H1 (cell line): ENCODE data around the gene FAM3B. TPM values are rescaled to one million over a fixed set of nuclear protein-coding genes. Genes with fewer than 3 reads are reported as not detected.

Experiments
- CTCF ChIA-PET: fragments of 300-600 bp; sonication (Branson Sonifier 250); formaldehyde crosslinking; loops from one replicate; lab custom pipeline; 2021; ENCODE audit not compliant: partially characterized antibody; lab: Charles Lee
- POLR2A ChIA-PET: fragments of 300-600 bp; sonication (Branson Sonifier 250); formaldehyde crosslinking; loops from one replicate; lab custom pipeline; 2021; ENCODE audit warnings: inconsistent platforms; ENCODE audit not compliant: partially characterized antibody; lab: Charles Lee
- DNase-seq, 2 experiments: peaks; one replicate each; pipeline versions ENCODE4 v3.0.0 to v3.0.0-alpha.2; 2010 to 2022; ENCODE audit warnings: low spot score in 2 of 2, low read depth in 1 of 2, mixed read lengths in 1 of 2
- FAIRE-seq: peaks from 2 replicates; lab custom pipeline; 2011; peaks lifted over from hg19 to GRCh38; lab: Jason Lieb, UNC
- H2AFZ ChIP-seq: 2 replicates; pipeline ENCODE4 v1.8.1; 2012; ENCODE audit warnings: low read length, inconsistent platforms
- H2AK5ac ChIP-seq: 2 replicates; pipeline ENCODE4 v1.6.1; 2013; ENCODE audit warnings: low read depth, low read length
- H2BK120ac ChIP-seq: replicated peaks from 2 replicates; pipeline ENCODE3; 2013; ENCODE audit warnings: low read depth, low read length, inconsistent platforms
- H2BK12ac ChIP-seq: 2 replicates; pipeline ENCODE4 v1.6.1; 2013; ENCODE audit warnings: low read depth, low read length
- H2BK15ac ChIP-seq: 2 replicates; pipeline ENCODE4 v1.6.1; 2013; ENCODE audit warnings: low read length
- H2BK20ac ChIP-seq: 2 replicates; pipeline ENCODE4 v1.6.1; 2013; ENCODE audit warnings: low read length
- H2BK5ac ChIP-seq: 2 replicates; pipeline ENCODE4 v1.6.1; 2013; ENCODE audit warnings: low read depth, low read length
- H3K14ac ChIP-seq: 2 replicates; pipeline ENCODE4 v1.6.1; 2013; ENCODE audit warnings: inconsistent platforms; ENCODE audit not compliant: insufficient read length
- H3K18ac ChIP-seq: 2 replicates; pipeline ENCODE4 v1.6.1; 2013; ENCODE audit warnings: low read length; ENCODE audit errors: extremely low read depth
- H3K23ac ChIP-seq: 2 replicates; pipeline ENCODE4 v1.6.1; 2013; ENCODE audit warnings: inconsistent platforms; ENCODE audit not compliant: insufficient read length
- H3K23me2 ChIP-seq: 2 replicates; pipeline ENCODE4 v1.6.1; 2013; ENCODE audit warnings: low read depth, low read length
- H3K27ac ChIP-seq: 2 replicates; pipeline ENCODE4 v1.6.1; 2011; ENCODE audit warnings: low read depth, low read length, inconsistent platforms
- H3K27me3 ChIP-seq, 4 experiments: replicated peaks in 1 of 4; 1 replicate in 1 of 4; 2 replicates in 3 of 4; pipeline versions ENCODE4 v1.6.1 to v1.8.1; 2011 to 2013; ENCODE audit warnings: low read length in 3 of 4, mild to moderate bottlenecking in 3 of 4, inconsistent platforms in 2 of 4, mixed read lengths in 2 of 4, moderate library complexity in 1 of 4; ENCODE audit not compliant: control insufficient read depth in 3 of 4, insufficient read depth in 3 of 4; ENCODE audit errors: extremely low read depth in 1 of 4
- H3K36me3 ChIP-seq, 4 experiments: 2 replicates each; pipeline versions ENCODE4 v1.6.1 to v1.8.1; 2011 to 2013; ENCODE audit warnings: mild to moderate bottlenecking in 4 of 4, low read length in 3 of 4, moderate library complexity in 2 of 4, control low read depth in 1 of 4, inconsistent platforms in 1 of 4; ENCODE audit not compliant: insufficient read depth in 4 of 4, control insufficient read depth in 2 of 4
- H3K4ac ChIP-seq: replicated peaks from 2 replicates; pipeline ENCODE3; 2013; ENCODE audit warnings: low read length, low read depth, mixed read lengths, inconsistent platforms; ENCODE audit not compliant: insufficient read length
- H3K4me1 ChIP-seq, 4 experiments: replicated peaks in 1 of 4; 1 replicate in 1 of 4; 2 replicates in 3 of 4; pipeline versions ENCODE4 v1.6.1 to v1.8.1; 2011 to 2013; ENCODE audit warnings: low read length in 3 of 4, inconsistent platforms in 2 of 4, mixed read lengths in 1 of 4; ENCODE audit not compliant: insufficient read depth in 4 of 4, control insufficient read depth in 3 of 4
- H3K4me2 ChIP-seq, 2 experiments: 2 replicates each; pipeline versions ENCODE4 v1.6.1 to v1.8.1; 2011 to 2013; ENCODE audit warnings: low read depth in 2 of 2, low read length in 2 of 2, control low read depth in 1 of 2, inconsistent platforms in 1 of 2, mild to moderate bottlenecking in 1 of 2; ENCODE audit not compliant: insufficient read depth in 1 of 2
- H3K4me3 ChIP-seq, 4 experiments: fragments of 200-600, 300-600 bp in 1 of 4; sonication (generic), shearing (Covaris generic), sonication (Bioruptor Twin) in 1 of 4; 2 replicates each; pipeline versions ENCODE4 v1.5.1 to v1.8.1; 2011 to 2016; ENCODE audit warnings: low read length in 4 of 4, low read depth in 3 of 4, control low read depth in 2 of 4, inconsistent platforms in 2 of 4, mild to moderate bottlenecking in 2 of 4, mixed read lengths in 1 of 4, moderate library complexity in 1 of 4; ENCODE audit not compliant: insufficient read depth in 2 of 4; ENCODE audit errors: extremely low read depth in 1 of 4
- H3K56ac ChIP-seq: replicated peaks from 2 replicates; pipeline ENCODE3; 2013; ENCODE audit warnings: low read depth, mild to moderate bottlenecking, mixed read lengths, low read length, inconsistent platforms; ENCODE audit not compliant: insufficient read length
- H3K79me1 ChIP-seq: 2 replicates; pipeline ENCODE4 v1.6.1; 2013; ENCODE audit warnings: low read depth, low read length, control low read depth
- H3K79me2 ChIP-seq, 2 experiments: 2 replicates each; pipeline versions ENCODE4 v1.6.1 to v1.8.1; 2012 to 2013; ENCODE audit warnings: low read length in 2 of 2, mild to moderate bottlenecking in 2 of 2, inconsistent platforms in 1 of 2; ENCODE audit not compliant: insufficient read depth in 2 of 2, control insufficient read depth in 1 of 2
- H3K9ac ChIP-seq, 4 experiments: replicated peaks in 1 of 4; 1 replicate in 1 of 4; 2 replicates in 3 of 4; pipeline versions ENCODE4 v1.6.1 to v1.8.1; 2011 to 2013; ENCODE audit warnings: low read depth in 3 of 4, low read length in 3 of 4, control low read depth in 2 of 4, mild to moderate bottlenecking in 2 of 4, moderate library complexity in 2 of 4, inconsistent platforms in 1 of 4; ENCODE audit errors: extremely low read depth in 1 of 4
- H3K9me3 ChIP-seq, 2 experiments: 2 replicates each; pipeline versions ENCODE4 v1.6.1 to v1.8.1; 2012 to 2013; ENCODE audit warnings: mild to moderate bottlenecking in 2 of 2, moderate library complexity in 2 of 2, control low read depth in 1 of 2, inconsistent platforms in 1 of 2, low read depth in 1 of 2, low read length in 1 of 2, mixed read lengths in 1 of 2; ENCODE audit not compliant: insufficient read depth in 2 of 2
- H4K20me1 ChIP-seq, 2 experiments: replicated peaks in 1 of 2; 2 replicates each; pipeline versions ENCODE3 to v1.8.1; 2011 to 2013; ENCODE audit warnings: inconsistent platforms in 2 of 2, low read length in 2 of 2, mild to moderate bottlenecking in 1 of 2; ENCODE audit not compliant: insufficient read depth in 2 of 2, control insufficient read depth in 1 of 2
- H4K5ac ChIP-seq: 2 replicates; pipeline ENCODE4 v1.6.1; 2013; ENCODE audit warnings: low read length, low read depth, mixed read lengths, inconsistent platforms; ENCODE audit not compliant: insufficient read length
- H4K8ac ChIP-seq: 2 replicates; pipeline ENCODE4 v1.8.0; 2013; ENCODE audit warnings: mild to moderate bottlenecking, moderate library complexity, low read length, inconsistent platforms; ENCODE audit not compliant: insufficient read depth; ENCODE audit errors: extremely low read depth
- H4K91ac ChIP-seq: replicated peaks from 2 replicates; pipeline ENCODE3; 2013; ENCODE audit warnings: low read length, mixed read lengths, inconsistent platforms; ENCODE audit not compliant: insufficient read length
- CHD1 ChIP-seq: IDR thresholded peaks from 2 replicates; pipeline ENCODE4 v1.6.1; 2012; ENCODE audit warnings: low read depth, low read length, improper control_type of control experiment
- HDAC6 ChIP-seq: IDR thresholded peaks from one replicate; pipeline ENCODE4 v1.7.1; 2012; ENCODE audit warnings: low read depth, mild to moderate bottlenecking, inconsistent platforms, low read length, moderate library complexity
- WGBS, 2 experiments: shearing (Covaris generic) in 1 of 2; methylation state at CpG; one replicate each; pipeline versions ENCODE4 v1.1.6 to v1.1.7; 2013 to 2015; ENCODE audit warnings: low lambda C conversion rate in 2 of 2, mixed read lengths in 2 of 2, inconsistent platforms in 1 of 2, low coverage in 1 of 2, missing lambda C conversion rate in 1 of 2; ENCODE audit not compliant: insufficient replicate concordance in 2 of 2, insufficient coverage in 1 of 2, insufficient read length in 1 of 2; ENCODE audit errors: extremely low coverage in 1 of 2, missing lambda C conversion rate in 1 of 2; 5-methylcytosine and 5-hydroxymethylcytosine counted together
- polyA plus RNA-seq, 7 experiments: library from polyadenylated mRNA; depleted of rRNA in 3 of 7; stranded (reverse) in 5 of 7; unstranded in 2 of 7; fragments of >200 nt in 5 of 7; fragments of 200-250 nt in 2 of 7; gene quantifications; 1 replicate in 5 of 7; 2 replicates in 1 of 7; 4 replicates in 1 of 7; pipeline versions ENCODE4 v1.2.1 to v1.2.3, GENCODE V29; 2011 to 2013; ENCODE audit warnings: missing spikeins in 2 of 7, mixed read lengths in 2 of 7
- total RNA-seq: library from RNA; stranded (reverse); fragmentation: NEBNext Ultra II Directional; extraction: Animal tissue kit (Norgen Biotek cat#: 25700); gene quantifications from 2 replicates; pipeline ENCODE4 v1.2.1, GENCODE V29; 2021

Gene FAM3B
- total and polyA plus RNA-seq, 2 of the 8 experiments (the other 6 are each of a cell fraction or from before 2014, with no cell fraction given) = 2.0 TPM

GRCh38 chr21:41345934-41346685, 29.5 kb downstream of the FAM3B start:
- WGBS, 2 experiments = 89% methylated on average over 13 of the region's 13 CpGs; no CpG with 5 or more reads in 1 of the 2 experiments
- TF ChIP-seq CHD1 (no peak), HDAC6 (no peak)

More at GRCh38 chr21:41345934-41346685, 29.5 kb downstream of the FAM3B start:
- Histone ChIP-seq H3K4me1 (no peaks in the 10 kb centered on the region), H2BK20ac (no peak overlapping the region), H4K20me1 (no peaks in the 10 kb centered on the region), H2BK15ac (no peak overlapping the region), H3K36me3 (no peaks in the 10 kb centered on the region), H2BK120ac (no peak overlapping the region), H3K79me2 (no peaks in the 10 kb centered on the region), H3K23me2 (no peaks in the 10 kb centered on the region), H3K27ac (no peak overlapping the region), H2AK5ac (no peak overlapping the region), H4K8ac (no peak overlapping the region), H3K56ac (no peak overlapping the region), H3K27me3 (no peaks in the 10 kb centered on the region), H3K4me3 (no peak overlapping the region), H3K9ac (no peak overlapping the region), H3K79me1 (no peaks in the 10 kb centered on the region), H3K9me3 (no peaks in the 10 kb centered on the region), H3K14ac (no peak overlapping the region), H3K4ac (no peak overlapping the region), H4K91ac (no peak overlapping the region), H3K18ac (no peak overlapping the region), H2BK12ac (no peak overlapping the region), H3K4me2 (no peak overlapping the region), H2AFZ (no peak overlapping the region), H2BK5ac (no peak overlapping the region), H4K5ac (no peak overlapping the region), H3K23ac (no peak overlapping the region)
- POLR2A ChIA-PET = no interaction called here
- DNase-seq = no peak
- CTCF ChIA-PET = no interaction called here
- FAIRE-seq = no peak
